H9 (cell line): ENCODE data around the gene ABI3. TPM values are rescaled to one million over a fixed set of nuclear protein-coding genes. Genes with fewer than 3 reads are reported as not detected.

ENCODE experiments used
- DNase-seq: peaks from one replicate; pipeline ENCODE4 v3.0.0-alpha.2; 2017
- H2AFZ ChIP-seq: one replicate; pipeline ENCODE4 v1.6.1; 2013; ENCODE audit warnings: mild to moderate bottlenecking, low read length, control low read depth, moderate library complexity
- H2AK5ac ChIP-seq: 2 replicates; pipeline ENCODE4 v1.6.1; 2013; ENCODE audit warnings: low read length, control low read depth, mixed read lengths; ENCODE audit not compliant: insufficient read length
- H2BK120ac ChIP-seq: one replicate; pipeline ENCODE4 v1.6.1; 2013; ENCODE audit warnings: low read depth, mild to moderate bottlenecking, low read length, control low read depth, inconsistent platforms; ENCODE audit not compliant: poor library complexity, severe bottlenecking
- H2BK12ac ChIP-seq: 2 replicates; pipeline ENCODE4 v1.6.1; 2013; ENCODE audit warnings: low read length, control low read depth, mixed read lengths, low read depth; ENCODE audit not compliant: insufficient read length
- H2BK15ac ChIP-seq: 2 replicates; pipeline ENCODE4 v1.6.1; 2013; ENCODE audit warnings: low read depth, low read length, control low read depth
- H2BK20ac ChIP-seq: one replicate; pipeline ENCODE4 v1.6.1; 2013; ENCODE audit warnings: low read depth, mild to moderate bottlenecking, low read length, control low read depth, inconsistent platforms; ENCODE audit not compliant: poor library complexity, severe bottlenecking
- H2BK5ac ChIP-seq: 2 replicates; pipeline ENCODE4 v1.6.1; 2013; ENCODE audit warnings: low read length, control low read depth, mixed read lengths; ENCODE audit not compliant: insufficient read length
- H3K14ac ChIP-seq: 2 replicates; pipeline ENCODE4 v1.6.1; 2013; ENCODE audit warnings: low read length, control low read depth; ENCODE audit not compliant: insufficient read depth
- H3K18ac ChIP-seq: 2 replicates; pipeline ENCODE4 v1.6.1; 2013; ENCODE audit warnings: low read depth, mild to moderate bottlenecking, mixed read lengths, low read length, control low read depth; ENCODE audit not compliant: insufficient read length
- H3K23ac ChIP-seq: 2 replicates; pipeline ENCODE4 v1.6.1; 2013; ENCODE audit warnings: low read length, control low read depth, mixed read lengths, low read depth; ENCODE audit not compliant: insufficient read length
- H3K23me2 ChIP-seq: 2 replicates; pipeline ENCODE4 v1.6.1; 2013; ENCODE audit warnings: low read depth, mild to moderate bottlenecking, mixed read lengths, low read length, control low read depth; ENCODE audit not compliant: insufficient read length, poor library complexity, severe bottlenecking
- H3K27ac ChIP-seq: 2 replicates; pipeline ENCODE4 v1.5.1; 2013; ENCODE audit warnings: low read length, control low read depth, mixed read lengths, low read depth; ENCODE audit not compliant: insufficient read length
- H3K27me3 ChIP-seq: 2 replicates; pipeline ENCODE4 v1.6.1; 2013; ENCODE audit warnings: low read length, control low read depth, inconsistent platforms; ENCODE audit not compliant: insufficient read depth
- H3K4ac ChIP-seq: 2 replicates; pipeline ENCODE4 v1.6.1; 2013; ENCODE audit warnings: low read depth, mild to moderate bottlenecking, control low read depth, inconsistent platforms, low read length, moderate library complexity
- H3K4me1 ChIP-seq: 2 replicates; pipeline ENCODE4 v1.6.1; 2013; ENCODE audit warnings: low read length, control low read depth, inconsistent platforms; ENCODE audit not compliant: insufficient read depth
- H3K4me2 ChIP-seq: 2 replicates; pipeline ENCODE4 v1.6.1; 2013; ENCODE audit warnings: low read length, control low read depth, mixed read lengths; ENCODE audit not compliant: insufficient read length, insufficient read depth
- H3K56ac ChIP-seq: 2 replicates; pipeline ENCODE4 v1.6.1; 2013; ENCODE audit warnings: low read depth, mild to moderate bottlenecking, mixed read lengths, low read length, control low read depth; ENCODE audit not compliant: insufficient read length
- H3K79me1 ChIP-seq: 2 replicates; pipeline ENCODE4 v1.6.1; 2013; ENCODE audit warnings: low read depth, mild to moderate bottlenecking, moderate library complexity, low read length, control low read depth, inconsistent platforms; ENCODE audit not compliant: insufficient read depth, poor library complexity, severe bottlenecking
- H3K79me2 ChIP-seq: 2 replicates; pipeline ENCODE4 v1.6.1; 2013; ENCODE audit warnings: low read length, control low read depth, inconsistent platforms; ENCODE audit not compliant: insufficient read depth
- H3K9ac ChIP-seq: 2 replicates; pipeline ENCODE4 v1.6.1; 2013; ENCODE audit warnings: low read length, control low read depth, mixed read lengths; ENCODE audit not compliant: insufficient read length; ENCODE audit errors: extremely low read depth
- H3K9me3 ChIP-seq: one replicate; pipeline ENCODE4 v1.6.1; 2013; ENCODE audit warnings: low read depth, low read length, inconsistent platforms; ENCODE audit not compliant: control insufficient read depth
- H3T11ph ChIP-seq: one replicate; pipeline ENCODE4 v1.6.1; 2013; ENCODE audit warnings: mild to moderate bottlenecking, low read length, control low read depth, inconsistent platforms
- H4K20me1 ChIP-seq: one replicate; pipeline ENCODE4 v1.6.1; 2013; ENCODE audit not compliant: control insufficient read depth, insufficient read length, insufficient read depth
- H4K5ac ChIP-seq: 2 replicates; pipeline ENCODE4 v1.6.1; 2013; ENCODE audit warnings: low read depth, mild to moderate bottlenecking, mixed read lengths, low read length, control low read depth; ENCODE audit not compliant: insufficient read length
- H4K8ac ChIP-seq: replicated peaks from 2 replicates; pipeline ENCODE4 v1.6.1; 2013; ENCODE audit warnings: low read length, control low read depth, mixed read lengths, low read depth; ENCODE audit not compliant: insufficient read length
- H4K91ac ChIP-seq: 2 replicates; pipeline ENCODE4 v1.6.1; 2013; ENCODE audit warnings: low read depth, mild to moderate bottlenecking, moderate library complexity, mixed read lengths, low read length, control low read depth; ENCODE audit not compliant: insufficient read length
- H3K27ac Mint-ChIP-seq, 3 experiments: 2 replicates in 2 of 3; 3 replicates in 1 of 3; pipeline ENCODE4 v1.8.0; 2020 to 2021; ENCODE audit warnings: mixed read lengths in 3 of 3, mild to moderate bottlenecking in 1 of 3, moderate library complexity in 1 of 3
- H3K27me3 Mint-ChIP-seq: 2 replicates; pipeline ENCODE4 v1.8.0; 2021; ENCODE audit warnings: low read depth, mild to moderate bottlenecking, moderate library complexity, mixed read lengths
- H3K36me3 Mint-ChIP-seq, 3 experiments: 2 replicates in 2 of 3; 3 replicates in 1 of 3; pipeline ENCODE4 v1.8.0; 2020 to 2021; ENCODE audit warnings: low read depth in 3 of 3, mixed read lengths in 3 of 3; ENCODE audit not compliant: insufficient read depth in 1 of 3
- H3K4me1 Mint-ChIP-seq, 2 experiments: 2 replicates each; pipeline ENCODE4 v1.8.0; 2020; ENCODE audit warnings: mixed read lengths in 2 of 2
- H3K4me3 Mint-ChIP-seq, 2 experiments: 2 replicates in 1 of 2; 3 replicates in 1 of 2; pipeline ENCODE4 v1.8.0; 2020 to 2021; ENCODE audit warnings: mild to moderate bottlenecking in 2 of 2, mixed read lengths in 2 of 2, moderate library complexity in 1 of 2
- H3K9me3 Mint-ChIP-seq, 2 experiments: 2 replicates in 1 of 2; 3 replicates in 1 of 2; pipeline ENCODE4 v1.8.0; 2020; ENCODE audit warnings: mild to moderate bottlenecking in 2 of 2, mixed read lengths in 2 of 2, moderate library complexity in 1 of 2
- WGBS: extraction: QIAGEN DNeasy Blood & Tissue Kit; methylation state at CpG from one replicate; pipeline ENCODE4 v1.1.7; 2013; ENCODE audit warnings: missing lambda C conversion rate, low lambda C conversion rate, mixed read lengths; ENCODE audit not compliant: insufficient read length; ENCODE audit errors: extremely low coverage; 5-methylcytosine and 5-hydroxymethylcytosine counted together
- total RNA-seq: library from RNA; stranded (reverse); gene quantifications from 2 replicates; pipeline ENCODE4 v1.2.1, GENCODE V29; 2021
- TF ChIP-seq, protein P1 (sequence below): fragments of 200-600 bp; sonication (generic); conservative IDR thresholded peaks from 3 replicates; pipeline ENCODE4 v1.8.0; 2021; ENCODE audit warnings: antibody characterized with exemption, mild to moderate bottlenecking

The ABI3 gene
- total RNA-seq, 1 experiment from 2014 or later, result 2.1 TPM

- WGBS, result no CpG with 5 or more reads among the region's 7 CpGs
Observed at GRCh38 chr17:49231563-49231894, 21.0 kb downstream of the ABI3 start.

More at GRCh38 chr17:49231563-49231894, 21.0 kb downstream of the ABI3 start:
- Histone ChIP-seq H3K9ac (no peak overlapping the region), H3K79me2 (no peaks in the 10 kb centered on the region), H3K79me1 (no peaks in the 10 kb centered on the region), H3K4me1 (no peaks in the 10 kb centered on the region), H3K14ac (no peak overlapping the region), H4K5ac (no peak overlapping the region), H2BK15ac (no peak overlapping the region), H3K9me3 (no peaks in the 10 kb centered on the region), H4K20me1 (no peaks in the 10 kb centered on the region), H2AFZ (no peak overlapping the region), H2BK5ac (no peak overlapping the region), H3K27me3 (peaks cover 9% of the 10 kb centered on the region; the same call in 1 of the 2 replicates), H2BK120ac (no peak overlapping the region), H4K8ac (no peak overlapping the region), H3K56ac (no peak overlapping the region), H4K91ac (no peak overlapping the region), H3K4ac (no peak overlapping the region), H3K4me2 (peak overlapping the region; percentile 63), H3K18ac (no peak overlapping the region), H2BK20ac (no peak overlapping the region), H3K23ac (no peak overlapping the region), H2AK5ac (no peak overlapping the region), H3K23me2 (peaks cover 6% of the 10 kb centered on the region), H3K27ac (no peak overlapping the region), H3T11ph (no peak overlapping the region), H2BK12ac (no peak overlapping the region)
- Mint-ChIP-seq H3K27me3 (peaks cover 65% of the 10 kb centered on the region), H3K36me3 (no peaks in the 10 kb centered on the region; a peak in 1 of 7 replicates), H3K9me3 (no peaks in the 10 kb centered on the region), H3K4me1 (peaks cover 21 to 25% of the 10 kb centered on the region in 2 experiments), H3K27ac (no peak overlapping the region), H3K4me3 (peak overlapping the region; percentile 62 to 85)
- TF ChIP-seq, protein P1, sequence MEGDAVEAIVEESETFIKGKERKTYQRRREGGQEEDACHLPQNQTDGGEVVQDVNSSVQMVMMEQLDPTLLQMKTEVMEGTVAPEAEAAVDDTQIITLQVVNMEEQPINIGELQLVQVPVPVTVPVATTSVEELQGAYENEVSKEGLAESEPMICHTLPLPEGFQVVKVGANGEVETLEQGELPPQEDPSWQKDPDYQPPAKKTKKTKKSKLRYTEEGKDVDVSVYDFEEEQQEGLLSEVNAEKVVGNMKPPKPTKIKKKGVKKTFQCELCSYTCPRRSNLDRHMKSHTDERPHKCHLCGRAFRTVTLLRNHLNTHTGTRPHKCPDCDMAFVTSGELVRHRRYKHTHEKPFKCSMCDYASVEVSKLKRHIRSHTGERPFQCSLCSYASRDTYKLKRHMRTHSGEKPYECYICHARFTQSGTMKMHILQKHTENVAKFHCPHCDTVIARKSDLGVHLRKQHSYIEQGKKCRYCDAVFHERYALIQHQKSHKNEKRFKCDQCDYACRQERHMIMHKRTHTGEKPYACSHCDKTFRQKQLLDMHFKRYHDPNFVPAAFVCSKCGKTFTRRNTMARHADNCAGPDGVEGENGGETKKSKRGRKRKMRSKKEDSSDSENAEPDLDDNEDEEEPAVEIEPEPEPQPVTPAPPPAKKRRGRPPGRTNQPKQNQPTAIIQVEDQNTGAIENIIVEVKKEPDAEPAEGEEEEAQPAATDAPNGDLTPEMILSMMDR, result no peak
- no peak for DNase-seq
